ENCODE measurements around the gene ENO2.

DNA sequence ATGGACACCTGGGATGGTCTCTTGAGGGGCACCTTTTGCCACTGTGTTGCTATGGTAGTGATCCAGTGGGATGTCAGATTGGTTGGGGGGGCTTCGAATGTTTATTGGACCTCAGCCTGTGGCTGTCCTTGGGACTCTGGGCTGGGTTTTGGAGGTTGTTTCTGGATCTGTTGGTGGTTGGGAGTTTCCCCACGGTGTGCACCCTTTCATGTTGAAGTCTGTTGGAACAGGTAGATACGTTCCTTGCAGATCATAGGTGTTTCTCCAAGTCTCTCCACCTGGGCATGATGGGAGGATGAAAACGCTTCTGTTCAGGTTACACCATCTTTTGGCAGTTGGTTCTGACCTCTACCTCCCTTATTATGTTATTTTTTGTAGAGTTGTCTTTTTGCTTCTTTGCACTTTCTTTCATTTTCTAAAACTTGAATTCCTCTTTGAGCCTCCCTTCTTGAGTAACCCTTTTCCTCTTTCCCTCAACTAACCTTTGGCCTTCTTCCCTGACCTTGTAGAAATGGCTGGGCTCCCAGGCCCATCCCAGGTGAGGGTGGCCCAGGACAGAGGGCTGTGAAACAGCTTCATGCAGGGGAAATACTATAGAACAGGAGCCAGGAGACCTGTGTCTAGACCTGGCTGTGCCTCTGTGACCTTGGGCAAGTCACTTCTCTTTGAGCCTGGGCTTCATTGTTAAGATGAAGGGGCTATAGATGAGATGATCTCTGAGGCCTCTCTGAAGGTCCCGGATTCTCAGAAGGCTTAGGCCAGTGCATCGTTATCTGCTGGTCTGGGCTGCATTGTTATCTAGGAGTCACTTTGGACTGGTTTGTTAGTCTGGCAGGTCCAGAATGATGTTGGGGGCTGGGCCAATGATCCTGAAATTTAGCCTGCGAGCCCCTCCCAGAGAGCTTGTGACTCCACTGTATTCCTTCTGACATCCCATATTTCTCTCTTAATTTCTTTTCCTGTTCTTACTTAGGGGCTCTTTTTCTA, 15.4 kb downstream of the ENO2 start:
- TF ChIP-seq, protein P1, sequence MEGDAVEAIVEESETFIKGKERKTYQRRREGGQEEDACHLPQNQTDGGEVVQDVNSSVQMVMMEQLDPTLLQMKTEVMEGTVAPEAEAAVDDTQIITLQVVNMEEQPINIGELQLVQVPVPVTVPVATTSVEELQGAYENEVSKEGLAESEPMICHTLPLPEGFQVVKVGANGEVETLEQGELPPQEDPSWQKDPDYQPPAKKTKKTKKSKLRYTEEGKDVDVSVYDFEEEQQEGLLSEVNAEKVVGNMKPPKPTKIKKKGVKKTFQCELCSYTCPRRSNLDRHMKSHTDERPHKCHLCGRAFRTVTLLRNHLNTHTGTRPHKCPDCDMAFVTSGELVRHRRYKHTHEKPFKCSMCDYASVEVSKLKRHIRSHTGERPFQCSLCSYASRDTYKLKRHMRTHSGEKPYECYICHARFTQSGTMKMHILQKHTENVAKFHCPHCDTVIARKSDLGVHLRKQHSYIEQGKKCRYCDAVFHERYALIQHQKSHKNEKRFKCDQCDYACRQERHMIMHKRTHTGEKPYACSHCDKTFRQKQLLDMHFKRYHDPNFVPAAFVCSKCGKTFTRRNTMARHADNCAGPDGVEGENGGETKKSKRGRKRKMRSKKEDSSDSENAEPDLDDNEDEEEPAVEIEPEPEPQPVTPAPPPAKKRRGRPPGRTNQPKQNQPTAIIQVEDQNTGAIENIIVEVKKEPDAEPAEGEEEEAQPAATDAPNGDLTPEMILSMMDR (conservative IDR thresholded peaks at IDR 0.05; ENCODE audit: low read depth, low read length): no peak
- no peak for TF ChIP-seq EZH2 (IDR thresholded peaks at IDR 0.05; ENCODE audit: borderline replicate concordance, low read depth, low read length, poor library complexity, severe bottlenecking)

All from A673 (cell line).